Upper lobe of right lung (tissue), 1 donor: ENCODE data around the gene PYGO2. TPM values are rescaled to one million over a fixed set of nuclear protein-coding genes. Genes with fewer than 3 reads are reported as not detected.

Experiments
- ATAC-seq: fragments of 200-7000 bp; cut with Tn5 transposase; one replicate; pipeline ENCODE4 v1.9.1; 2020; ENCODE audit warnings: mild to moderate bottlenecking, moderate library complexity
- DNase-seq: peaks from one replicate; pipeline ENCODE4 v3.0.0-alpha.2; 2020
- H3K27ac ChIP-seq: fragments of 200-600 bp; one replicate; pipeline ENCODE4 v1.8.0; 2022
- H3K27me3 ChIP-seq: fragments of 200-600 bp; one replicate; pipeline ENCODE4 v1.8.0; 2022; ENCODE audit warnings: mild to moderate bottlenecking
- H3K36me3 ChIP-seq: fragments of 200-600 bp; one replicate; pipeline ENCODE4 v1.8.0; 2022
- H3K4me1 ChIP-seq: fragments of 200-600 bp; one replicate; pipeline ENCODE4 v1.8.0; 2022
- H3K4me3 ChIP-seq: fragments of 200-600 bp; one replicate; pipeline ENCODE4 v1.8.0; 2022; ENCODE audit warnings: mild to moderate bottlenecking
- H3K9me3 ChIP-seq: fragments of 200-600 bp; one replicate; pipeline ENCODE4 v1.8.0; 2022
- intact Hi-C: fragments of 100-400 bp; cut with DNase I; formaldehyde crosslinking; loops from one replicate; pipeline ENCODE4 v1.11.0; 2022
- total RNA-seq: library from RNA; stranded (reverse); fragmentation: NEBNext Ultra II Directional; extraction: Animal tissue kit (Norgen Biotek cat#: 25700); gene quantifications from one replicate; pipeline ENCODE4 v1.2.1, GENCODE V29; 2021
- TF ChIP-seq, protein P1 (sequence below): fragments of 200-600 bp; IDR thresholded peaks from one replicate; pipeline ENCODE4 v1.8.0; 2022; ENCODE audit warnings: antibody characterized with exemption
- donor health status: DM: no; HTN: yes; CAD: no; lungs with severe emphysema.

The PYGO2 gene
- total RNA-seq, 1 donor from 2014 or later: 27.0 TPM

DNA sequence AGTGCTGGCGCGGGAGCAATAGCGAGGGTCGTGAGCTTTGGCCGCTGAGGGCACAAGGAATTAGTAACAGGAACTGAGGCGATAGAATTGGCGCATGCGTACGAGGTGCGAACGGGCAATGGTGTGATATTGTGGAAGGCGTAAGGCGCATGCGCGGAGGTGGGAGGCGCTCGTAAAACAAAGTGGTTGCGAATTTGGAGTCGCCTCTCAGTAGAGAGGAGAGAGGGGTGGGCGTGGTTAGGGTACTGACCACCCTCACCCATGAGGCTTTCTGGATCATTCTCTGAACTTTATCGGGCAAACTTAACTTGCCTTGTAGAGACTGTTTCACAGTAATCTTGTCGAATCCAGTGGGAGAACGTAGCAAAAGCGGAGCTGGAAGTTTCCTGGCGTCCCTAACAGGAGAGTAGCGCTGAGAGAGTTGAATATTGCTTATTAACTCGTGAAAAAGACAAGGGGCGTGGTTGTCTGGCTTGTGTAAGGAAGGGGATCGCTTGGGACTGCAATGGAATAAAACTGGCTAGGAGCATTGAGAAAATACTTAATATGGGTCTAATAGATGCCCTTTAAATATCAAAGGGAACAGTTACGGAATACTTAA, 13.3 kb upstream of the PYGO2 start:
- TF ChIP-seq, protein P1, sequence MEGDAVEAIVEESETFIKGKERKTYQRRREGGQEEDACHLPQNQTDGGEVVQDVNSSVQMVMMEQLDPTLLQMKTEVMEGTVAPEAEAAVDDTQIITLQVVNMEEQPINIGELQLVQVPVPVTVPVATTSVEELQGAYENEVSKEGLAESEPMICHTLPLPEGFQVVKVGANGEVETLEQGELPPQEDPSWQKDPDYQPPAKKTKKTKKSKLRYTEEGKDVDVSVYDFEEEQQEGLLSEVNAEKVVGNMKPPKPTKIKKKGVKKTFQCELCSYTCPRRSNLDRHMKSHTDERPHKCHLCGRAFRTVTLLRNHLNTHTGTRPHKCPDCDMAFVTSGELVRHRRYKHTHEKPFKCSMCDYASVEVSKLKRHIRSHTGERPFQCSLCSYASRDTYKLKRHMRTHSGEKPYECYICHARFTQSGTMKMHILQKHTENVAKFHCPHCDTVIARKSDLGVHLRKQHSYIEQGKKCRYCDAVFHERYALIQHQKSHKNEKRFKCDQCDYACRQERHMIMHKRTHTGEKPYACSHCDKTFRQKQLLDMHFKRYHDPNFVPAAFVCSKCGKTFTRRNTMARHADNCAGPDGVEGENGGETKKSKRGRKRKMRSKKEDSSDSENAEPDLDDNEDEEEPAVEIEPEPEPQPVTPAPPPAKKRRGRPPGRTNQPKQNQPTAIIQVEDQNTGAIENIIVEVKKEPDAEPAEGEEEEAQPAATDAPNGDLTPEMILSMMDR: no peak
- peak overlapping the region; percentile 63 for H3K4me3 ChIP-seq
- no peaks in the 10 kb centered on the region for H3K9me3 ChIP-seq
- no peaks in the 10 kb centered on the region for H3K27me3 ChIP-seq
- DNase-seq (peak; percentile 97), ATAC-seq (peak; percentile 61)
- H3K36me3 ChIP-seq: peaks cover 5% of the 10 kb centered on the region
- intact Hi-C loops: no loop called here
- peak overlapping the region; percentile 93 for H3K27ac ChIP-seq
- peaks cover 35% of the 10 kb centered on the region for H3K4me1 ChIP-seq

GRCh38 chr1:154974102-154974807, 12.7 kb upstream of the PYGO2 start, which contains the start of gene CKS1B:
Gene CKS1B (plus strand): TSS chr1:154974681. CDS start chr1:154974746, 65 bp downstream.
- TF ChIP-seq, protein P1: no peak
- DNase-seq (peak; percentile 95), ATAC-seq (peak; percentile 87)
- H3K4me1 ChIP-seq: peaks cover 41% of the 10 kb centered on the region
- peaks cover 5% of the 10 kb centered on the region for H3K36me3 ChIP-seq
- H3K27me3 ChIP-seq: no peaks in the 10 kb centered on the region
- intact Hi-C loops: no loop called here
- no peaks in the 10 kb centered on the region for H3K9me3 ChIP-seq
- peak within 1 kb of the TSS; percentile 93 for H3K27ac ChIP-seq
- H3K4me3 ChIP-seq: peak within 1 kb of the TSS; percentile 63

GRCh38 chr1:154973344-154974101, 11.9 kb upstream of the PYGO2 start:
- Histone ChIP-seq H3K4me1 (peaks cover 49% of the 10 kb centered on the region), H3K9me3 (no peaks in the 10 kb centered on the region), H3K4me3 (peak overlapping the region; percentile 63), H3K27me3 (no peaks in the 10 kb centered on the region), H3K36me3 (peaks cover 10% of the 10 kb centered on the region), H3K27ac (peak overlapping the region; percentile 93)
- intact Hi-C loops: no loop called here
- peak; percentile 69 for ATAC-seq
- DNase-seq: peak; percentile 98
- TF ChIP-seq, protein P1: peak; percentile 6

DNA sequence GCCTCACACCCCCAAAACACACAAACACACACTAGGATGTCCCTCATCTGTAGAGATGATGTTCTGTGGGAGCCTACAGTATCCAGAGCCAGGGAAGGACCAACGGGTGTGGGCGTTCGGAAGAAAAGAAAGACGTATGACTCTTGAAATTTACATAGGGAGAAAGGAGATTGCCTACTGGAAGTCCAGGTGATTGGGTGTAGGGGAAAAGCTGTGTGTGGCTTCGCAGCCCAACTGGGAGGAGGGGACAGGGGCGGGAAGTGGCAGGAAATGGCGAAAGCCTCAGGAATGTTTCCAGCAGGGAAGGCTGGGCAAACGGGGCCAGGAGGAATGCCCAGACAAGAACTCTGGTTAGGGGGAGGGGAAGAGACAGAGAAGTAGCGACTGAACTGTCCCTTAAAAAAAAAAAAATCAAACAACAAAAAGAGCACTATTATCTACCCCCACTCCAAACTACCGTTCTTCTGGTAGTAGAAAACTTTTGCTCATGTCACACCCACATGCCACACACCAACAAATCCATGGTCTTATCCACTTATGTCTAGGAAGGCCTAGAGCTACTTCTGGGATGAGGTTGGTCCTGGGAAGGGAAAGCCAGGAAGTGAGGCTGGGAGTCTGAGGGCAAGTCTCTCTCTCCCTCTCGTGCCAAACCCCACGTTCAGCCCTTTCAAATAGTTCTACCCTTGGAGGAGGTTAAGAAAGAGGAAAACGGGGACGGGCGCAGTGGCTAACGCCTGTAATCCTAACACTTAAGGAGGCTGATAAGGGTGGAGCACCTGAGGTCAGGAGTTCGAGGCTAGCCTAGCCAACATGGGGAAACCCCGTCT, 11.1 kb upstream of the PYGO2 start:
- Histone ChIP-seq H3K27me3 (no peaks in the 10 kb centered on the region), H3K36me3 (peaks cover 13% of the 10 kb centered on the region), H3K27ac (peak overlapping the region; percentile 93), H3K4me3 (peak overlapping the region; percentile 63), H3K9me3 (no peaks in the 10 kb centered on the region), H3K4me1 (peaks cover 50% of the 10 kb centered on the region)
- intact Hi-C loops: no loop called here
- TF ChIP-seq, protein P1: no peak
- DNase-seq: peak; percentile 89
- peak; percentile 45 for ATAC-seq

- intact Hi-C loops: no loop called here
- no peak for ATAC-seq
- peak overlapping the region; percentile 63 for H3K4me3 ChIP-seq
- TF ChIP-seq, protein P1: no peak
- peaks cover 19% of the 10 kb centered on the region for H3K36me3 ChIP-seq
- H3K27ac ChIP-seq: peak overlapping the region; percentile 93
- no peaks in the 10 kb centered on the region for H3K9me3 ChIP-seq
- peaks cover 54% of the 10 kb centered on the region for H3K4me1 ChIP-seq
- no peaks in the 10 kb centered on the region for H3K27me3 ChIP-seq
- no peak for DNase-seq
Measured at GRCh38 chr1:154972213-154972516, 10.6 kb upstream of the PYGO2 start.
